Measurements from ENCODE around the gene PTGDS. TPM values are rescaled to one million over a fixed set of nuclear protein-coding genes. Genes with fewer than 3 reads are reported as not detected.

PTGDS gene
- total RNA-seq, 1 experiment from 2014 or later, result 2.2 TPM

GRCh38 chr9:137018761-137019559 is 41.7 kb downstream of the PTGDS start:
- H3K27ac Mint-ChIP-seq, result no peak overlapping the region
- no peaks in the 10 kb centered on the region for H3K9me3 Mint-ChIP-seq
- ChIA-PET CTCF (interaction anchor here (0.7 to 3.9 kb wide), 7 partner anchors 10 to 187 kb away, joined by 3 to 38 read pairs (median 4); partner anchors contain the start of gene FUT7), POLR2A (no interaction called here)
- no peak for DNase-seq (ENCODE audit: low spot score)
- no peaks in the 10 kb centered on the region for H3K27me3 Mint-ChIP-seq (ENCODE audit: low read depth)
- no peak for TF ChIP-seq ZNF317 (CRISPR knock-in tag; IDR thresholded peaks at IDR 0.05; ENCODE audit: borderline replicate concordance, low read depth)
- TF ChIP-seq CREM (CRISPR knock-in tag; IDR thresholded peaks at IDR 0.05), result no peak
- no peak for TF ChIP-seq RELA (CRISPR knock-in tag; IDR thresholded peaks at IDR 0.05; ENCODE audit: borderline replicate concordance)
- no peak for TF ChIP-seq ZNF263 (CRISPR knock-in tag; IDR thresholded peaks at IDR 0.05; ENCODE audit: low read depth)
- no peak for TF ChIP-seq IRF2 (CRISPR knock-in tag; IDR thresholded peaks at IDR 0.05; ENCODE audit: borderline replicate concordance, low read depth)
- TF ChIP-seq ATF6 (CRISPR knock-in tag; IDR thresholded peaks at IDR 0.05), result no peak
- no peak for TF ChIP-seq JAZF1 (CRISPR knock-in tag; IDR thresholded peaks at IDR 0.05)
- TF ChIP-seq ARID4B (CRISPR knock-in tag; IDR thresholded peaks at IDR 0.05; ENCODE audit: borderline replicate concordance), result no peak
- TF ChIP-seq NR3C1 (CRISPR knock-in tag; conservative IDR thresholded peaks at IDR 0.05; ENCODE audit: low read depth), result no peak
- TF ChIP-seq CDX4 (CRISPR knock-in tag; IDR thresholded peaks at IDR 0.05; ENCODE audit: borderline replicate concordance), result no peak
- no peak for TF ChIP-seq ZNF416 (CRISPR knock-in tag; IDR thresholded peaks at IDR 0.05)
- TF ChIP-seq, protein P1, sequence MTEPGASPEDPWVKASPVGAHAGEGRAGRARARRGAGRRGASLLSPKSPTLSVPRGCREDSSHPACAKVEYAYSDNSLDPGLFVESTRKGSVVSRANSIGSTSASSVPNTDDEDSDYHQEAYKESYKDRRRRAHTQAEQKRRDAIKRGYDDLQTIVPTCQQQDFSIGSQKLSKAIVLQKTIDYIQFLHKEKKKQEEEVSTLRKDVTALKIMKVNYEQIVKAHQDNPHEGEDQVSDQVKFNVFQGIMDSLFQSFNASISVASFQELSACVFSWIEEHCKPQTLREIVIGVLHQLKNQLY (CRISPR knock-in tag; IDR thresholded peaks at IDR 0.05), result no peak
- TF ChIP-seq, protein P2, sequence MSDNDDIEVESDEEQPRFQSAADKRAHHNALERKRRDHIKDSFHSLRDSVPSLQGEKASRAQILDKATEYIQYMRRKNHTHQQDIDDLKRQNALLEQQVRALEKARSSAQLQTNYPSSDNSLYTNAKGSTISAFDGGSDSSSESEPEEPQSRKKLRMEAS (CRISPR knock-in tag; IDR thresholded peaks at IDR 0.05), result no peak
- TF ChIP-seq, protein P3, sequence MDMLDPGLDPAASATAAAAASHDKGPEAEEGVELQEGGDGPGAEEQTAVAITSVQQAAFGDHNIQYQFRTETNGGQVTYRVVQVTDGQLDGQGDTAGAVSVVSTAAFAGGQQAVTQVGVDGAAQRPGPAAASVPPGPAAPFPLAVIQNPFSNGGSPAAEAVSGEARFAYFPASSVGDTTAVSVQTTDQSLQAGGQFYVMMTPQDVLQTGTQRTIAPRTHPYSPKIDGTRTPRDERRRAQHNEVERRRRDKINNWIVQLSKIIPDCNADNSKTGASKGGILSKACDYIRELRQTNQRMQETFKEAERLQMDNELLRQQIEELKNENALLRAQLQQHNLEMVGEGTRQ (CRISPR knock-in tag; IDR thresholded peaks at IDR 0.05), result no peak
- TF ChIP-seq ZNF121 (CRISPR knock-in tag; IDR thresholded peaks at IDR 0.05), result no peak
- no peak for TF ChIP-seq ZNF138 (CRISPR knock-in tag; conservative IDR thresholded peaks at IDR 0.05)
- TF ChIP-seq MXD4 (CRISPR knock-in tag; IDR thresholded peaks at IDR 0.05; ENCODE audit: borderline replicate concordance), result no peak
- TF ChIP-seq FOXK1 (CRISPR knock-in tag; IDR thresholded peaks at IDR 0.05), result no peak
- H3K36me3 Mint-ChIP-seq, result peaks cover 9% of the 10 kb centered on the region
- H3K4me1 Mint-ChIP-seq, result no peaks in the 10 kb centered on the region; the same call in 1 of the 2 replicates
- H3K4me3 Mint-ChIP-seq, result no peak overlapping the region
- no peak for ATAC-seq
